HG02981 (cell line): Measurements from ENCODE around the gene TEX51.

Source experiments
- ATAC-seq: cut with Tn5 transposase; IDR thresholded peaks from one replicate; pipeline ENCODE4 v1.9.1; 2021; ENCODE audit warnings: mild to moderate bottlenecking, moderate library complexity; ENCODE audit not compliant: unreplicated experiment

The TEX51 gene

GRCh38 chr2:126911111-126911796, 12.6 kb downstream of the TEX51 start:
- no peak for ATAC-seq

- no peak for ATAC-seq
Measured at GRCh38 chr2:126912201-126912600, 13.5 kb downstream of the TEX51 start.

GRCh38 chr2:126913329-126913728, 14.6 kb downstream of the TEX51 start:
- ATAC-seq, result no peak

- no peak for ATAC-seq
Measured at GRCh38 chr2:126913881-126914615, 15.4 kb downstream of the TEX51 start.

GRCh38 chr2:126914811-126915500, 16.3 kb downstream of the TEX51 start:
- no peak for ATAC-seq

GRCh38 chr2:126915903-126916302, 17.2 kb downstream of the TEX51 start:
- no peak for ATAC-seq

GRCh38 chr2:126916744-126917143, 18.1 kb downstream of the TEX51 start:
- ATAC-seq, result no peak

- ATAC-seq, result no peak
Measured at GRCh38 chr2:126921066-126921465, 22.4 kb downstream of the TEX51 start.

GRCh38 chr2:126930970-126931590, 32.4 kb downstream of the TEX51 start:
- ATAC-seq, result no peak

- no peak for ATAC-seq
Measured at GRCh38 chr2:126932529-126932928, 33.8 kb downstream of the TEX51 start.

- ATAC-seq, result no peak
Measured at GRCh38 chr2:126932966-126933710, 34.4 kb downstream of the TEX51 start.

GRCh38 chr2:126933711-126934091, 35.0 kb downstream of the TEX51 start:
- ATAC-seq, result no peak

- ATAC-seq, result no peak
Measured at GRCh38 chr2:126934809-126935208, 36.1 kb downstream of the TEX51 start.

- no peak for ATAC-seq
Measured at GRCh38 chr2:126935774-126936173, 37.1 kb downstream of the TEX51 start.

- no peak for ATAC-seq
Measured at GRCh38 chr2:126936219-126936723, 37.6 kb downstream of the TEX51 start.

GRCh38 chr2:126940331-126940730, 41.6 kb downstream of the TEX51 start:
- ATAC-seq, result no peak

GRCh38 chr2:126942427-126943203, 43.9 kb downstream of the TEX51 start:
- no peak for ATAC-seq

GRCh38 chr2:126943612-126944348, 45.1 kb downstream of the TEX51 start:
- ATAC-seq, result no peak

- ATAC-seq, result no peak
Measured at GRCh38 chr2:126945118-126945517, 46.4 kb downstream of the TEX51 start.
